DMS 273 treated with DMSO at 0.1 percent for 48 hours (cell line): ENCODE results near the gene SERTAD3.
"Not testable (repeated sequence)": the region's sequence is repeated elsewhere in the genome, so short reads cannot be mapped to it uniquely, and the experiment has no call there.

Experiments
- DNase-seq: peaks from one replicate; lab custom pipeline; 2025; lab: John Stamatoyannopoulos, UW

The SERTAD3 gene

GRCh38 chr19:40444000-40444824 is at the start of gene SERTAD3:
SERTAD3 (minus strand) TSS chr19:40444335; CDS start chr19:40442080, 2,255 bp downstream.
- peak; percentile 89 for DNase-seq

- DNase-seq: no peak
Observed at GRCh38 chr19:40493778-40494177, 49.6 kb upstream of the SERTAD3 start.

DNA sequence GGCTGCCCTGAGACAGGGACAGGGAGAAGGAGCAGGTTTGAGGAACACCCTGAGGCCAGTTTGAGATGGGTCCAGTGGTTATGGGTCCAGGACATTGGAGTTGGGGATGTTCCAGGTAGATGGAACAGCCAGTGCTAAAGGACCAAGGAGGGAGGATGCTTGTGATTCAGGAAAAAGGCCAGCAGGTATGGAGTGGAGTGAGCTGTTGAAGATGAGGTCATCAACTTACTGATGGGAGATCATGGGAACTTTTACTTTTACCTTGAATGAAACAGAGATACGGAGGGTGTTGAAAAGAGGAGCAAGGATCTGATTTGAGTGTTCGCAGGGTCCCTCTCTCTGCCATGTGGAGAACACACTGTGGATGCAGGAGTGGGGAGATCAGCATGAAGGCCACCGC is 48.1 kb upstream of the SERTAD3 start:
- no peak for DNase-seq

DNA sequence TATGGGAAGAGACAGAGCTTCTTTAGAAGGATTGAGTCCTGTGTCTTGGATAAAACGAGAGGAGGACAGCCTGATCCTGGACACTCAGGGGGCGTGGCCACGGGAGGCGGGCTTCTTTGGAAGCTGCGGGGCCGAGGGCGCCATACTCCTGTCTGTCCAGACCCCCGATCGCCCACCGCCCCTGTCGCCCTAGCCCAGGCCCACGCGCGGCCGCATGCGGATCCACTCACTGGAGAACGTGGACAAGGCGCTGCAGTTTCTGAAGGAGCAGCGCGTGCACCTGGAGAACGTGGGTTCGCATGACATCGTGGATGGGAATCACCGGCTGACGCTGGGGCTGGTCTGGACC is 45.7 kb upstream of the SERTAD3 start:
- DNase-seq: no peak

DNA sequence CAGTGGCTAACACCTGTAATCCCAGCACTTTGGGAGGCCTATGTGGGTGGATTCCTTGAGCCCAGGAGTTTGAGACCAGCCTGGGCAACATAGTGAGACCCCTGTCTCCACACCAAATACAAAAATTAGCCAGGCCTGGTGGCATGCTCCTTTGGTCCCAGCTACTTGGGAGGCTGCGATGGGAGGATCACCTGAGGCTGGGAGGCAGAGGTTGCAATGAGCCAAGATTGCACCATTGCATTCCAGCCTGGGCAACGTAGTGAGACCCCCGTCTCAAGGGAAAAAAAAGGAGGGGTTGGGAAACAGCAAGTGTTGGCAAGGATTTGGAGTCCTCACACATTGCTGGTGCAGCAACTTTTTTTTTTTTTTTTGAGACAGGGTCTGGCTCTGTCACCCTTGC is 41.9 kb upstream of the SERTAD3 start:
- no peak for DNase-seq

DNA sequence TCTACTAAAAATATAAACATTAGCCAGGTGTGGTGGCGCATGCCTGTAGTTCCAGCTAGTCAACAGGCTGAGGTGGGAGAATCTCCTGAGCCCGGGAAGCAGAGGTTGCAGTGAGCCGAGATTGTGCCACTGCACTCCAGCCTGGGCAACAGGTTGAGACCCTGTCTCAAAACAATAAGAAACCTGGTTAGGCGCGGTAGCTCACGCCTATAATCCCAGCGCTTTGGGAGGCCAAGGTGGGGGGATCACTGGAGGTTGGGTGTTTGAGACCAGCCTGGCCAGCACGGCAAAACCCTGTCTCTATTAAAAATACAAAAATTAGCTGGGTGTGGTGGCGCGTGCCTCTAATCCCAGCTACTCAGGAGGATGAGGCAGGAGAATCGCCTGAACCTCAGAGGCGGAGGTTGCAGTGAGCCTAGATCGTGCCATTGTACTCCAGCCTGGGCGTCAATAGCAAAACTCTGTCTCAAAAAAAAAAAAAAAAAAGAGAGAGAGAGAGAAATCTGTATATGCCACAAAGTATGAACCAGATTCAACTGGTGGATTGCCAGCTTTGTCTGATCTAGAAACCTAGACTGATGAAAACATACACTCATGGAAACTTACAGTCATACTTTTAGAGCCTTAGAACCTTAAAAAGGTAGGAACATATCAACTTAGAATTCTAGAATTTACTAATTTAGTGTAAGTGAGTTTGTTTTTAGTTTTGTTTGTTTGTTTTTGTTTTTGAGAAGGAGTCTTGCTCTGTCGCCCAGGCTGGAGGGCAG is 31.9 kb upstream of the SERTAD3 start:
- DNase-seq: not testable (repeated sequence)

DNA sequence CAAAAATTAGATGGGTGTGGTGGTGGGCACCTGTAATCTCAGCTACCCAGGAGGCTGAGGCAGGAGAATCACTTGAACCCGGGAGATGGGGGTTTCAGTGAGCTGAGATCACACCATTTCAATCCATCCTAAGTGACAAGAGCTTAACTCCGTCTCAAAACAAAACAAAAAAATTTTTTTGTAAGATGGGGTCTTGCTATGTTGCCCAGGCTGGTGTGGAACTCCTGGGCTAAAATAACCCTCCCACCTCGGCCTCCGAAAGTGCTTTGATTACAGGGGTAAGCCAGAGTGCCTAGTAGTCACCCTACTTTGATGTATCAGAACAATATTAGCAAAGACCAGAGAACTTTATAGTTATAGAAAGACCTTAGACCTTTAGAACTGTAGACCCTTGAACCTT is 30.6 kb upstream of the SERTAD3 start:
- no peak for DNase-seq

DNA sequence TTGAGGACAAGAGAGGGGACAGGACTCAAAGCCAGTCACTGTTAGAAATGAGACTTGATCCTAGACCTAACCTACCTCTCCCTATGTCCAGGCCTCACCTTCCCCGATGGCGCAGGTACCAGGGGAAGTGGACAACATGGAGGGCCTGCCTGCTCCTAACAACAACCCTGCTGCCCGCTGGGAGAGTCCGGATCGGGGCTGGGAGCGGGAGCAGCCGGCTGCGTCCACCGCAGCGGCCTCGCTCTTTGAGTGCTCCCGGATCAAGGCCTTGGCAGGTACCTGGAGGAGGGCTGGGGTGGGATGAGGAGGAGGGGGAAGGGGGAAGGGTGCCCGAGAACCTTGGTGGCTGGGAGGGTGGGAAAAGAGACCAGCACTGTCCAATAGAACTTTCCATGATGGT is 28.4 kb upstream of the SERTAD3 start:
- no peak for DNase-seq

DNA sequence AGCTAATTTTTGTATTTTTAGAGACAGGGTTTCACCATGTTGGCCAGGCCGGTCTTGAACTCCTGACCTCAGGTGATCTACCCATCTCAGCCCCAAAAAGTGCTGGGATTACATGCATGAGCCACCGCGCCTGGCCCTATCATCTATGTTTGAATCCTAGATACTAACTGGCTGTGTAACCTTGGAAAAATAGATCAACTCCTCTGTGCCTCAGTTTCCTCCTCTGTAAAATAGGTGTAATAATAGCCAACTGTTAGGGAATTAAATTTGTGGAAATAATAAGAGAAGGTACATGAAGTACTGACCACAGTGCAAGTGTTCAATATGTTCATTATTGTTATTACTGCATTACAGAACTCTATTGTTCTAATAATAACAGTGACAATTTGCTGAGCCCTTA is 27.0 kb upstream of the SERTAD3 start:
- DNase-seq: no peak

- no peak for DNase-seq
Observed at GRCh38 chr19:40469011-40469410, 24.9 kb upstream of the SERTAD3 start.

DNA sequence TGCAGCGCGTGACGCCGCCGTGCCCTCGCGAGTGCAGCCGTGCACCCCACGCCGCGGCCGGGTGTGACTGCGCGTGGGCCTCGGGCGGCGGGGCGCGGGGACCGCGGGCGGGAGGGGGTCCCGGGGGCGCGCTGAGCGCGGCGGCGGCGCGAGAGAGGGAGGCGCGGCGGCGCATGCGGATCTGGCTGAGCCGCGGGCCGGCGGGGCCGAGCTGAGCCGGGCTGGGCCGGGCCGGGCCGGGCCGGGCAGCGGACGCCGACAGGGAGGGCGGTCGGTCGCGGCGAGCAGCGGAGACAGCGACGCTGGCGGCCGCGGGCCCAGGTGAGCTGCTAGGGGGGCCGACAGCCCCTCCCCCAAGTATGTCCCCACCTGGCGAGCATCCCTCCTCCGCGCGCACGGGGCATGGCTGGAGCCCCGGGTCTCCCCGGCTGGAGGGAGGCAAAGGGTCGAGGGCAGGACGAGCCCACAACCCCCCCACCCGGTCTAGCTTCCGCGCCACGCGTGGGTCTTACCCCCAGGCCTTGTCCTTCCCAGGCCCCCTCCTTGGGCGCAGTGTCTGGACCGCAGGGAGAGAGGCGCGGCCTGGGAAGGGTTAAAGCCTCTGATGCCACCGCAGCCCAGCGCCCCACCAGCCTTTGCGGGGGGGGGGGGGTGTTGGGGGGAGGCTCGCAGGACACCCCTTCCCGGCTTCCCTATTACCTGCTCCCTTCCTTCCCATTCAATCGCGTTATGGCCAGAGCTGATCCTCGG is 23.0 kb upstream of the SERTAD3 start, which contains the start of gene SPTBN4:
Gene SPTBN4 (plus strand): TSS at position 17 of the 750 bp plus-strand sequence. CDS start 5,621 bp downstream, outside the sequence.
- DNase-seq: no peak

DNA sequence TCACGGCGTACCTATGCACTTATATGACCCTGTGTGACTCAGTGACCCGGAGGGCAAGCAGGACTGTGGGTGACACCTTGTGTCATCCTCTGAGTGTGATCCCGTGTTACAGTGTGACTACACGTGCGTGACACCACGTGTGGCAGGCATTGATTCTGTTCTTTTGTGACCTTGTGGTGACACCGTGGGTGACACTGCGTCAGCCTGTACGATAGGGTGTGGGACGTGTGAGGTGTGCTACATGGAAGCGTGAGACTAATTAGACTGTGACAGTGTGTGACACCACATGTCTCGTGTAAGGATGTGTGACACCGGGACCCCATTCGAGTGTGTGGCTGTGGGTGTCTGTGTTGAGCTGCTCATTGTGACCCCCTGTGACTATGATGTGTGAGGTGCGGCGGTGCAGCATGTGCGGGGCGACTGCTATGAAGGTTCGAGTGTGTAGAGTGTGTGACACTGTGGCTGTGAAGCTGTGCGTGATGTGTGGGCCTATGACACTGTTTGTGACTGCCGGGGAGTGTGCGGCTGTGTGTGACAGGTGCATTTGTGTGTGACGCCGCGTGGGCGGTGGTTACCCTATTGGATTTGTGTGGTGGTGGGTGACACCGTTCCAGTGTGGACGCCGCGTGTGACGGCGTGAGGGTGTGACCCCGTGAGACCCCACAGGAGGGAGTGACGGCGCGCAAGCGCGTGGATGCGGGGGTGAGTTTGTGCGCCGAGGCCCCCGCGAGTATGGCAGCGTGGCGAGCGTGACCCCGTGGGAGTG is 22.3 kb upstream of the SERTAD3 start:
- no peak for DNase-seq

- peak; percentile 95 for DNase-seq
Observed at GRCh38 chr19:40465557-40466218, 21.6 kb upstream of the SERTAD3 start, which contains the start of gene BLVRB. BLVRB (minus strand) TSS chr19:40465745; CDS start chr19:40465688, 57 bp downstream.

DNA sequence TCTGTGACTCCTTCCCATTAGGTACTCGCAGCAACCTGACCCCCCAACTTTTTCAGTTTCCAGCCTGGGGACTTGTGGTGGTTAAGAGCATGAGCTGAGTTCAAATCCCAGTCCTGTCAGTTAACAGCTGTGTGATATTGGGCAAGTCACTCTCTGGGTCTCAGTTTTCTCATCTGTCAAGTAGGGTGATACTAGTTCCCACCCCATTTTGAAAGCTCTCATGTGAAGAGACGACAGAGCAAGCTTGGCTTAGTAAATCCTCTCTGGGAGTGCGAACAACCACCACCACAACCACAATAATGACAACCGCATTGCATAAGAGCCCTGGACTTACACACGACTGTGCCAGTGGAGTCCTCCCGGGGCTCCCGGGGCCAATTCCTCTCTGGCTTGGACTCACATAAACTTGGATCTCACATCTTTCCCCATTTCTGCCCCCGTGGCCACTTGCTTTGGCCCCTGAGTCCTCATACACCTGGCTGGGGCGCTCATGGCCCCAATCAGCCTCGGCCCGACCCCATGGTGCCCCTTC is 21.0 kb upstream of the SERTAD3 start:
- DNase-seq: no peak

DNA sequence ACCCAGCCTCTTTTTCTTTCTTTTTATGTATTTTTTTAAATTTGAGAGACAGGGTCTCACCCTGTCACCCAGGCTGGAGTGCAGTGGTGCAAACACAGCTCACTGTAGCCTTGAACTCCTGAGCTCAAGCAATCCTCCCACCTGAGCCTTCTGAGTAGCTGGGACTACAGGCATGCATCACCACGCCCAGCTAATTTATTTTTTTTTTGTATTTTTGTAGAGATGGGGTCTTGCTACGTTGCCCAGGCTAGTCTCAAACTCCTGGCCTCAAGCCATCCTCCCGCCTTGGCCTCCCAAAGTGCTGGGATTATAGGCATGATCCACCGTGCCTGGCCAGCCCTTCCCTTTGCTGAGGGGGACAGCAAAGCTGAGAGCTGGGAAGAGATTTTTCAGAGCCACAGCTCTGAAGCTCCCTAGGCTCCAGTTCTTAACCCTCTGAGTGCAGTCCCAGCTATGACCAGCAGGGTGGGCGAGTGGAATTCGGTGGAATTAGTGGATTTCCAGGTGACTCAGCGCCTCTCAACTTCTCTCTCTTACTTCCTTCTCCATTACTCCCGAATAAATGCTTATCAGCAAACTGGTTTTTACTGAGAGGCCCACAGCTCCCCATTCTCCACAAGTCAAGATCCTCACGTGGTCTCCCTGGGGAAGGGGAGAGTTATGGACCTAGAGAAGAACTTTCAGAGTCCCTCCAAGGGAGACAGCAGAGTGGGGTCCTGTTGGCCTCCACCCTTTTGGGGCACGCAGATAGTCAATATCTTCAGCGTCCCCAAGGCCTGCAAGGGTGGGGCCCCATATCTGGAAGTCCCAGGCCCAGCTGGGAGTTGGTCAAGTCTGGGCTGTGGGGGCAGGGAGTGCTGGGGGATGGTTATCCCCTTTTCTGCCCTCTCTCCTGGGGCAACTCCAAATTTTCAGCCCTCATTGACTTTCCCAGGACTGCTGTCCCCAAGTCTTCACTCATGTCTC is 20.2 kb upstream of the SERTAD3 start:
- DNase-seq: peak; percentile 67

- not testable (repeated sequence) for DNase-seq
Observed at GRCh38 chr19:40463587-40464037, 19.5 kb upstream of the SERTAD3 start.

GRCh38 chr19:40461669-40462221 is 17.6 kb upstream of the SERTAD3 start:
- DNase-seq: no peak

- DNase-seq: no peak
Observed at GRCh38 chr19:40460185-40460584, 16.1 kb upstream of the SERTAD3 start.

DNA sequence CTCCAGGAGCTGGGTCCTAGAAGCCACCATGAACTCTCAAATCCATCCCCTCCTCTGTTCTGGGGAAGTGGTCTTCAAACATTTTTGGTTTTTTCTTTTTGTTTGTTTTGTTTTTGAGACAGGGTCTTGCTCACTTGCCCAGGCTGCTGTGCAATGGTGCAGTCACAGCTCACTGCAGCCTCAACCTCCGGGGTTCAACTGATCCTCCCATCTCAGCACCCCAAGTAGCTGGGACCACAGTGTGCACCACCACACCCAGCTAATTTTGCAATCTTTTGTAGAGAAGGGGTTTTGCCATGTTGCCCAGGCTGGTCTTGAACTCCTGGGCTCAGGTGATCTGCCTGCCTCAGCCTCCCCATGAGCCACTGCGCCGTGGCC is 14.5 kb upstream of the SERTAD3 start:
- no peak for DNase-seq
